ENCODE data around the gene SPAG6.

The SPAG6 gene

DNA sequence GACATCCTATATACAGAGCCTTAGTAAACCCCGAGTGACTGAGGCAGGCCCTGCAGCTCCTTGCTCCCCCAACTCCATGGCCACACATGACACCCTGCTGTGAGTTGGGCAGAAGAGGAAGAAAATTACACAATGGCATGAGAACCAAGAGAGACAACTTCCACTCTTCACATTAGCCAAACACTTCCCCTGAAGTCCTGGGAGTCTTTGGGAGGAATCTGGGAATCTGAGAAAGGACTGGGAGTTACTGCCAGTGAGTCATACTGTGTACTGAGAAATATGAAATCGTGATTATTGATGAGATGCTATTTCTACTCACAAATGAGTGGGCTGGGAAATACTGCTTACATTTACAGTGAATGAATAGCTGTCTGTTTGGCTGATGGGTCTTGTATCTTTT, 116.6 kb downstream of the SPAG6 start:
- no peak for DNase-seq
- TF ChIP-seq POLR2A (IDR thresholded peaks at IDR 0.05; ENCODE audit: low read length) (no peak), GATA1 (IDR thresholded peaks at IDR 0.05; ENCODE audit: low read depth, low read length) (no peak)

DNA sequence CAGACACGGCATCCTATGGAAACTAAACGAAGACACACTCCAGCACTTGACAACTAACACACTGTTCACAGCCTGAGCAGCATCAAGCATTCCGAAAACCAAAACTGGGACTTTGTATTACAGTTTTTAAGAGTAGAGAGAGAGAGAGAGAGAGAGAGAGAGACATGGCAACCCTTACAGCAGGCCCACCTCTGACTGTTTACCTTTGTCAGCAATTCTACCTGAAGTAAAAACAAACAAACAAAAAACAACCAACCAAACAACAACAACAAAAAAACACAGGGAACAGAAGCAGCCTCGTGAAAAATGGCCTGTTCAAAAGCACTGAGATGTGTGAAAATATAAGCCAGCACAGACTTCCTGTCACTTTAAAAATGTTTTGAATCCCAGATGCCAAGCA, 118.0 kb downstream of the SPAG6 start:
- no peak for DNase-seq
- TF ChIP-seq POLR2A (IDR thresholded peaks at IDR 0.05; ENCODE audit: low read length) (no peak), GATA1 (IDR thresholded peaks at IDR 0.05; ENCODE audit: low read depth, low read length) (no peak)

DNA sequence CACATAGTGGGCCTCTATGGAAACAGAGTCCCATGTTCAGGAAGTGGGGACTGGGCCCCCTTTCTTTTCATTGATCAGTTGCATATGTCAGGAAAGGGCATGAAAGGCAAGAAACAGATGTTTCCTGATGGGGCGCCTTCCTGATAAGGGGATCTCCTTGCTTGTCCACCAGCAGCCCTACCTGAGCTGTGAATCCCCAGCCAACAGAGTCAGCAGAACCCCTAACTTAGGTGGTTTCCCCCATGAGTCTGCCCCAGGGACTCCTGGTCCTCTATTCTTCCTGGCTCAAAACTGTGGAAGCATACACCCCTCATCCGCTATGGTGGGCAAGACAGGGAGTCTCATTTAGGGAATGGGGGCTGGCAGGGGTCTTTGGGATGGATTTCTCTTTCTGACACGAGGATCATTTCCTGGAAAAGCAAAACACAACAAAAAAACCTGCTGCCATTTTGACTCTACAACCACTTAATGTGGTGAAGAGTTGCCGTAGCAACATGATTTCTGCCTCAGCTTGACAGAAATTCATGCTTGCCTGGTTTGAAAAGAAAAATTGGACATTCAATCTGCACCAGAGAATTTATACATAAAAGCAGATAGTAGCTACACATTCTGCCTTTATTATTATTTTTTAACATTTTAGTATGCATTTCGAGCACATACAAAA, 119.8 kb downstream of the SPAG6 start:
- TF ChIP-seq POLR2A (IDR thresholded peaks at IDR 0.05; ENCODE audit: low read length): no peak
- no peak for TF ChIP-seq GATA1 (IDR thresholded peaks at IDR 0.05; ENCODE audit: low read depth, low read length)

GRCh38 chr10:22466763-22467334, 121.6 kb downstream of the SPAG6 start:
- no peak for DNase-seq
- no peak for TF ChIP-seq POLR2A (IDR thresholded peaks at IDR 0.05; ENCODE audit: low read length)

More for the DNA sequence above, 119.8 kb downstream of the SPAG6 start:
- no peak for DNase-seq

Data from erythroblast (primary cell).